MM.1S (cell line): ENCODE data around the gene ZNF3.

ENCODE experiments used
- DNase-seq: peaks from one replicate; pipeline ENCODE4 v3.0.0-alpha.2; 2015
- H2AFZ ChIP-seq: fragments of 300-600 bp; sonication (generic); 2 replicates; pipeline ENCODE4 v1.6.0; 2016; ENCODE audit warnings: antibody characterized with exemption, low read length
- H3F3A ChIP-seq: fragments of 300-600 bp; sonication (generic); 2 replicates; pipeline ENCODE4 v1.6.1; 2016; ENCODE audit warnings: mild to moderate bottlenecking, antibody characterized with exemption, low read length, moderate library complexity, mixed read lengths; ENCODE audit not compliant: insufficient read depth
- H3K27ac ChIP-seq: fragments of 300-600 bp; sonication (generic); 2 replicates; pipeline ENCODE4 v1.5.1; 2016; ENCODE audit warnings: mild to moderate bottlenecking, low read length
- H3K27me3 ChIP-seq: fragments of 300-600 bp; sonication (generic); replicated peaks from 2 replicates; pipeline ENCODE4 v1.6.0; 2016; ENCODE audit warnings: low read length; ENCODE audit not compliant: insufficient read depth
- H3K36me3 ChIP-seq: fragments of 300-600 bp; sonication (generic); replicated peaks from 2 replicates; pipeline ENCODE4 v1.6.1; 2016; ENCODE audit warnings: mild to moderate bottlenecking, low read length, mixed read lengths; ENCODE audit not compliant: insufficient read depth
- H3K4me1 ChIP-seq: fragments of 300-600 bp; sonication (generic); 2 replicates; pipeline ENCODE4 v1.6.1; 2016; ENCODE audit warnings: low read length, mixed read lengths
- H3K4me2 ChIP-seq: fragments of 300-600 bp; sonication (generic); 2 replicates; pipeline ENCODE4 v1.6.0; 2016; ENCODE audit warnings: low read depth, low read length
- H3K4me3 ChIP-seq: fragments of 300-600 bp; sonication (generic); 2 replicates; pipeline ENCODE4 v1.5.1; 2016; ENCODE audit warnings: low read length, mixed read lengths
- H3K79me2 ChIP-seq: fragments of 300-600 bp; sonication (generic); 2 replicates; pipeline ENCODE4 v1.6.1; 2016; ENCODE audit warnings: mixed run types, low read length, mixed read lengths
- H3K9ac ChIP-seq: fragments of 300-600 bp; sonication (generic); 2 replicates; pipeline ENCODE4 v1.6.1; 2016; ENCODE audit warnings: low read length, mixed read lengths
- H3K9me2 ChIP-seq: fragments of 300-600 bp; sonication (generic); replicated peaks from 2 replicates; pipeline ENCODE4 v1.6.1; 2016; ENCODE audit warnings: mild to moderate bottlenecking, low read length, mixed read lengths; ENCODE audit not compliant: insufficient read depth
- H3K9me3 ChIP-seq: fragments of 300-600 bp; sonication (generic); replicated peaks from 2 replicates; pipeline ENCODE4 v1.6.1; 2016; ENCODE audit warnings: mild to moderate bottlenecking, low read length, mixed read lengths; ENCODE audit not compliant: insufficient read depth
- H4K20me1 ChIP-seq: fragments of 300-600 bp; sonication (generic); 2 replicates; pipeline ENCODE4 v1.6.1; 2016; ENCODE audit warnings: mild to moderate bottlenecking, low read length, moderate library complexity, mixed read lengths; ENCODE audit not compliant: insufficient read depth
- EZH2 ChIP-seq: fragments of 300-600 bp; sonication (generic); optimal IDR thresholded peaks from 2 replicates; pipeline ENCODE3; 2017; ENCODE audit warnings: low read depth, mild to moderate bottlenecking, antibody characterized with exemption, low read length, mixed read lengths
- EZH2phosphoT487 ChIP-seq: fragments of 300-600 bp; sonication (generic); IDR thresholded peaks from 2 replicates; pipeline ENCODE4 v1.6.1; 2018; ENCODE audit warnings: antibody characterized with exemption, low read length
- TF ChIP-seq, protein P1 (sequence below): fragments of 300-600 bp; sonication (generic); IDR thresholded peaks from 2 replicates; pipeline ENCODE4 v1.5.1; 2016; ENCODE audit warnings: antibody characterized with exemption, low read length, mixed read lengths

Gene ZNF3

DNA sequence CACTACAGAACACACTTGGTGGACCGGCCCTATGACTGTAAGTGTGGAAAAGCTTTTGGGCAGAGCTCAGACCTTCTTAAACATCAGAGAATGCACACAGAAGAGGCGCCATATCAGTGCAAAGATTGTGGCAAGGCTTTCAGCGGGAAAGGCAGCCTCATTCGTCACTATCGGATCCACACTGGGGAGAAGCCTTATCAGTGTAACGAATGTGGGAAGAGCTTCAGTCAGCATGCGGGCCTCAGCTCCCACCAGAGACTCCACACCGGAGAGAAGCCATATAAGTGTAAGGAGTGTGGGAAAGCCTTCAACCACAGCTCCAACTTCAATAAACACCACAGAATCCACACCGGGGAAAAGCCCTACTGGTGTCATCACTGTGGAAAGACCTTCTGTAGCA lies 17.4 kb downstream of the ZNF3 start:
- H3K9ac ChIP-seq = no peak overlapping the region
- no peaks in the 10 kb centered on the region for H3K36me3 ChIP-seq
- H3K79me2 ChIP-seq = no peaks in the 10 kb centered on the region
- no peak for TF ChIP-seq EZH2phosphoT487
- no peak for TF ChIP-seq EZH2
- TF ChIP-seq, protein P1, sequence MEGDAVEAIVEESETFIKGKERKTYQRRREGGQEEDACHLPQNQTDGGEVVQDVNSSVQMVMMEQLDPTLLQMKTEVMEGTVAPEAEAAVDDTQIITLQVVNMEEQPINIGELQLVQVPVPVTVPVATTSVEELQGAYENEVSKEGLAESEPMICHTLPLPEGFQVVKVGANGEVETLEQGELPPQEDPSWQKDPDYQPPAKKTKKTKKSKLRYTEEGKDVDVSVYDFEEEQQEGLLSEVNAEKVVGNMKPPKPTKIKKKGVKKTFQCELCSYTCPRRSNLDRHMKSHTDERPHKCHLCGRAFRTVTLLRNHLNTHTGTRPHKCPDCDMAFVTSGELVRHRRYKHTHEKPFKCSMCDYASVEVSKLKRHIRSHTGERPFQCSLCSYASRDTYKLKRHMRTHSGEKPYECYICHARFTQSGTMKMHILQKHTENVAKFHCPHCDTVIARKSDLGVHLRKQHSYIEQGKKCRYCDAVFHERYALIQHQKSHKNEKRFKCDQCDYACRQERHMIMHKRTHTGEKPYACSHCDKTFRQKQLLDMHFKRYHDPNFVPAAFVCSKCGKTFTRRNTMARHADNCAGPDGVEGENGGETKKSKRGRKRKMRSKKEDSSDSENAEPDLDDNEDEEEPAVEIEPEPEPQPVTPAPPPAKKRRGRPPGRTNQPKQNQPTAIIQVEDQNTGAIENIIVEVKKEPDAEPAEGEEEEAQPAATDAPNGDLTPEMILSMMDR = no peak
- H3K27me3 ChIP-seq = no peaks in the 10 kb centered on the region
- no peaks in the 10 kb centered on the region for H3F3A ChIP-seq
- H3K9me3 ChIP-seq = no peaks in the 10 kb centered on the region
- H3K4me3 ChIP-seq = no peak overlapping the region
- DNase-seq = no peak
- no peaks in the 10 kb centered on the region for H3K9me2 ChIP-seq
- no peak overlapping the region for H3K4me2 ChIP-seq
- H4K20me1 ChIP-seq = no peaks in the 10 kb centered on the region
- no peaks in the 10 kb centered on the region for H3K4me1 ChIP-seq
- H3K27ac ChIP-seq = no peak overlapping the region
- H2AFZ ChIP-seq = no peak overlapping the region

DNA sequence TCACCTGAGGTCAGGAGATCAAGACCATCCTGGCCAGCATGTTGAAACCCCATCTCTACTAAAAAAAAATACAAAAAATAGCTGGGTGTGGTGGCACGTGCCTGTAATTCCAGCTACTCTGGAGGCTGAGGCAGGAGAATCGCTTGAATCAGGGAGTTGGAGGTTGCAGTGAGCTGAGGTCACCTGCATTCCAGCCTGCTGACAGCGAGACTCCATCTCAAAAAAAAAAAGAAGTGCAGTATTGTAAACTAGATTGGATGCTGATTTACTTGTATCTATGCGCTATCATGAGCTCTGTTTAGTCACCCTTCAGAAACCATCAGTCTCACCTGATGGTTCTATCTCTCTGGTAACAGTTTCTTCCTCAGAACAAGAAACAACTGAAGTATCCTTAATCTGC lies 18.1 kb downstream of the ZNF3 start:
- H4K20me1 ChIP-seq = no peaks in the 10 kb centered on the region
- no peak overlapping the region for H3K4me2 ChIP-seq
- H3K36me3 ChIP-seq = no peaks in the 10 kb centered on the region
- no peaks in the 10 kb centered on the region for H3K9me3 ChIP-seq
- H3K79me2 ChIP-seq = no peaks in the 10 kb centered on the region
- H3K27me3 ChIP-seq = no peaks in the 10 kb centered on the region
- H3K4me3 ChIP-seq = no peak overlapping the region
- no peaks in the 10 kb centered on the region for H3F3A ChIP-seq
- no peak overlapping the region for H3K27ac ChIP-seq
- no peaks in the 10 kb centered on the region for H3K9me2 ChIP-seq
- no peaks in the 10 kb centered on the region for H3K4me1 ChIP-seq
- no peak overlapping the region for H3K9ac ChIP-seq
- TF ChIP-seq, protein P1 = no peak
- no peak overlapping the region for H2AFZ ChIP-seq
- no peak for DNase-seq

DNA sequence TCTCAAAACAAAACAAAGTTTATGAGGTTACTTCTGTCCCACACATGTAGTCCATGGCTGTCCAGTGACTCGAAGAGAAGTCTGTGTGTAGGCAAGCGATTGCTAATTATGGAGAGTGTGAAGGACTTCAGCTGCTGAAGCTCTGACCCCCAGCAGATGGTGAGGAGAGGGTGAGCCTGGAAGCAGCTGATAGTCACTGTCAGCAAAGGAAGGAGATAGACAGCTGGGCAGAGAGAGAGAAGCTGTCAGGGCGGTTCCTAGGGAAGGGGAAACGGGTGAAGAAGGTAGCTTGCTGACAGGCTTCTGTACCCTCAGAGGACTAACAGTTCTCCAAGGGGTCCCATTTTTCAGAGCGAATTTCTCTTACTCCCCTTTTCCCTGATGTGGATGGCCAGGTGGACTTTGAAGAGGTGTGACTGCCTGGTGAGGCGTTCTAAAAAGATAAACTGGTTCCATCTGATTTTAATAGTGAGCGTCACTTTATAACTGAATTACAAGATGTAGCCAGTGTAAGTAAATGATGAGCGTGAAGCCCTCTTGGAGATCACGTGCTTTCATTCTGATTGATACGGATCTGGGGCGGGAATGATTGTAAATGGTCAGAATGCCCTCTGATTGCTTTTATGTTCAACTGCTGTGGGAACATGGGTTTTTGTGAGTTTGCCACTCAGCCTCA lies 19.9 kb downstream of the ZNF3 start:
- H4K20me1 ChIP-seq = no peaks in the 10 kb centered on the region
- no peaks in the 10 kb centered on the region for H3K36me3 ChIP-seq
- H2AFZ ChIP-seq = no peak overlapping the region
- no peak for DNase-seq
- TF ChIP-seq EZH2phosphoT487 (no peak), EZH2 (no peak)
- TF ChIP-seq, protein P1 = no peak
- no peaks in the 10 kb centered on the region for H3K79me2 ChIP-seq
- H3K4me2 ChIP-seq = no peak overlapping the region
- no peak overlapping the region for H3K27ac ChIP-seq
- no peaks in the 10 kb centered on the region for H3F3A ChIP-seq
- H3K9ac ChIP-seq = no peak overlapping the region
- H3K9me2 ChIP-seq = no peaks in the 10 kb centered on the region
- H3K27me3 ChIP-seq = no peaks in the 10 kb centered on the region
- H3K4me3 ChIP-seq = no peak overlapping the region
- H3K9me3 ChIP-seq = no peaks in the 10 kb centered on the region
- H3K4me1 ChIP-seq = no peaks in the 10 kb centered on the region
